ENCODE data around the gene SPON1. TPM values are rescaled to one million over a fixed set of nuclear protein-coding genes. Genes with fewer than 3 reads are reported as not detected.

Gene SPON1
- total RNA-seq, 6 donors from 2014 or later = 12.6 to 68.9 (median 56.3) TPM

- WGBS, 2 donors = 56 to 78% methylated on average over 7 of the region's 7 CpGs
- no peaks in the 10 kb centered on the region for H3K36me3 ChIP-seq
- ATAC-seq (ENCODE audit: low FRiP score in 2 of 2) (no peak), DNase-seq (no peak)
- H3K27ac ChIP-seq = no peak overlapping the region
- TF ChIP-seq POLR2AphosphoS5 (IDR thresholded peaks at IDR 0.05) = no peak
- TF ChIP-seq EP300 (IDR thresholded peaks at IDR 0.05) = no peak
- no peak for TF ChIP-seq CTCF (IDR thresholded peaks at IDR 0.05)
- no peak for TF ChIP-seq POLR2A (IDR thresholded peaks at IDR 0.05)
- H3K9me3 ChIP-seq = no peaks in the 10 kb centered on the region
- no peaks in the 10 kb centered on the region for H3K4me1 ChIP-seq
- no peak overlapping the region for H3K4me3 ChIP-seq
- H3K27me3 ChIP-seq = no peaks in the 10 kb centered on the region
Observed at GRCh38 chr11:13993096-13993765, 30.7 kb downstream of the SPON1 start.

- TF ChIP-seq CTCF (IDR thresholded peaks at IDR 0.05) = no peak
- no peak for TF ChIP-seq EP300 (IDR thresholded peaks at IDR 0.05)
- no peak for TF ChIP-seq POLR2A (IDR thresholded peaks at IDR 0.05)
- no peak for TF ChIP-seq POLR2AphosphoS5 (IDR thresholded peaks at IDR 0.05)
- Histone ChIP-seq H3K27me3 (no peaks in the 10 kb centered on the region), H3K9me3 (peaks cover 0 to 12% (median 4%) of the 10 kb centered on the region in 4 donors), H3K27ac (no peak overlapping the region), H3K4me3 (no peak overlapping the region), H3K36me3 (no peaks in the 10 kb centered on the region), H3K4me1 (no peaks in the 10 kb centered on the region)
- no peak for ATAC-seq (ENCODE audit: low FRiP score in 2 of 2)
- DNase-seq = no peak
- 85 to 91% methylated on average over 4 of the region's 4 CpGs for WGBS, 2 donors
Observed at GRCh38 chr11:13997881-13998280, 35.4 kb downstream of the SPON1 start.

- Histone ChIP-seq H3K27ac (no peak overlapping the region), H3K4me1 (no peaks in the 10 kb centered on the region), H3K36me3 (no peaks in the 10 kb centered on the region), H3K27me3 (no peaks in the 10 kb centered on the region), H3K9me3 (peaks cover 0 to 12% (median 4%) of the 10 kb centered on the region in 4 donors), H3K4me3 (no peak overlapping the region)
- no peak for DNase-seq
- ATAC-seq (ENCODE audit: low FRiP score in 2 of 2) = no peak
- TF ChIP-seq CTCF (IDR thresholded peaks at IDR 0.05) = no peak
- no peak for TF ChIP-seq POLR2A (IDR thresholded peaks at IDR 0.05)
- TF ChIP-seq POLR2AphosphoS5 (IDR thresholded peaks at IDR 0.05) = no peak
- no peak for TF ChIP-seq EP300 (IDR thresholded peaks at IDR 0.05)
Observed at GRCh38 chr11:13999704-14000103, 37.2 kb downstream of the SPON1 start.

- peaks cover 0 to 12% (median 4%) of the 10 kb centered on the region in 4 donors for H3K9me3 ChIP-seq
- no peak for ATAC-seq (ENCODE audit: low FRiP score in 2 of 2)
- TF ChIP-seq POLR2A (IDR thresholded peaks at IDR 0.05) (no peak), POLR2AphosphoS5 (IDR thresholded peaks at IDR 0.05) (no peak)
- no peaks in the 10 kb centered on the region for H3K27me3 ChIP-seq
- WGBS, 2 donors = 95% methylated on average over 2 of the region's 2 CpGs
- no peak overlapping the region for H3K4me3 ChIP-seq
- no peak overlapping the region for H3K27ac ChIP-seq
- no peaks in the 10 kb centered on the region for H3K4me1 ChIP-seq
- DNase-seq = no peak
- no peaks in the 10 kb centered on the region for H3K36me3 ChIP-seq
Observed at GRCh38 chr11:14001597-14001996, 39.1 kb downstream of the SPON1 start.

GRCh38 chr11:14007566-14007965 is 45.0 kb downstream of the SPON1 start:
- Histone ChIP-seq H3K9me3 (no peaks in the 10 kb centered on the region), H3K4me3 (no peak overlapping the region), H3K27me3 (no peaks in the 10 kb centered on the region), H3K27ac (no peak overlapping the region), H3K36me3 (no peaks in the 10 kb centered on the region), H3K4me1 (no peaks in the 10 kb centered on the region)
- DNase-seq (no peak), ATAC-seq (ENCODE audit: low FRiP score in 2 of 2) (no peak)
- 83 to 90% methylated on average over 5 to 6 of the region's 6 CpGs for WGBS, 2 donors
- TF ChIP-seq CTCF (IDR thresholded peaks at IDR 0.05) = no peak
- no peak for TF ChIP-seq POLR2AphosphoS5 (IDR thresholded peaks at IDR 0.05)
- TF ChIP-seq EP300 (IDR thresholded peaks at IDR 0.05) = no peak
- no peak for TF ChIP-seq POLR2A (IDR thresholded peaks at IDR 0.05)
